ENCODE measurements around the gene CMSS1.

CMSS1 gene

GRCh38 chr3:100159331-100160153 is 341.9 kb downstream of the CMSS1 start:
- in situ Hi-C loops (cut with HindIII; ENCODE audit: low sequenced_read_pairs) = loop anchor here (5.0 kb wide), 1 partner anchor 53 kb away; no protein-coding TSS in a partner anchor

DNA sequence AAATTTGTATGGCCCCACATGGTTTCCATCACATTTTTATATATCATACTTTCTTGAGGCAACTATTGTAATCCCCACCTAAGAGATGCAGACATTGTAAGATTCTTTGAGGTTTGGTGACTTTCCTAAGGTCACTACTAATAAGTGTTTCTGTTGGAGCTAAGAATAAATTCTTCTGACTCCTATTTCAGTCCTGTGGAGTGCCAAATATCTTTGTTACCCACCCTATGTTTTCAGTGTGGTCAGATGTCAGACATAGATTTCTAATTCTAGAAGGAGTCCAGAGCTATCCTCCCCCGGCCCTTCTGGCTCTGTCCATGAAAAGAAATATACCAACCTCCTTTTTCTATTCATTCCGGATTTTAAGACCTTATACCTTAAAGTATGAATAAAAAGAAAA is 342.9 kb downstream of the CMSS1 start:
- in situ Hi-C loops (cut with HindIII; ENCODE audit: low sequenced_read_pairs) = loop anchor here (5.0 kb wide), 1 partner anchor 52 kb away; no protein-coding TSS in a partner anchor

DNA sequence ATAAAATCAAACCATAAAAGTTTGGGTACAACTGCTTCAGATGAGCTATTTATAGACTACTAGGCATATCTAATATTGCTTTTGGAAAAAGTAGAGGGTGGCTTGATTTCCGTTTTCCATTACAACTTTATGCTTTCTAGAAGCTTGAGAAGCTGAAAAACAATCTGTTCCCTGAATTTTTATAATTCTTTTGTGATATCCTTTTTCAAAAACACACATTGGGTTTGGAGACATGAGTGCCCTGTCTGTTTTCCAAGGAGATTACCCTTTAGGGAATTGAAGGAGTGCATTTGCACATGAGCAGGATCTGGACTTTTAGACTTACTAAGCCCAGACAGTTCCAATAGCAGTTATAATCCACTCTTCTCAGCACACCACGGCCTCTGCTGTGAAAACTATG is 346.1 kb downstream of the CMSS1 start:
- in situ Hi-C loops (cut with HindIII; ENCODE audit: low sequenced_read_pairs) = loop anchor here (5.0 kb wide), 1 partner anchor 49 kb away; no protein-coding TSS in a partner anchor

DNA sequence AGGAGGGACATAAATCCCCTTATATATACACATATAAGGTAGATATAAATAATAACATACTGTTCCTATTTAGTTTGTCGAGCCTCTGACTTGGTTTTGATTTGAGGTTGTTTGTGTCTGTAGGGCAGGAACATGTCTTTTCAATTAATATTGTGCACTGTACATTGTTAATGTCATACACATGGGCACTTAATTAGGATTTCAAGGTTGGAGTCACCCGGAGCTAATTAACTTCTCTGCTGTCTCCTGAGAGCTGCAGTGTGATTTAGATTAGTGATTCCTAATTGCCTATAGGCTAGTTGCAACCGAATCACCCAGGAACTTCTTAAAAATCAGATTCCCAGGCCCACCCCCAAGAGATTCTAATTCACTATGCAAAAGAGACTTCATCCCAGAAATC is 347.1 kb downstream of the CMSS1 start:
- in situ Hi-C loops (cut with HindIII; ENCODE audit: low sequenced_read_pairs) = loop anchor here (5.0 kb wide), 1 partner anchor 48 kb away; no protein-coding TSS in a partner anchor

DNA sequence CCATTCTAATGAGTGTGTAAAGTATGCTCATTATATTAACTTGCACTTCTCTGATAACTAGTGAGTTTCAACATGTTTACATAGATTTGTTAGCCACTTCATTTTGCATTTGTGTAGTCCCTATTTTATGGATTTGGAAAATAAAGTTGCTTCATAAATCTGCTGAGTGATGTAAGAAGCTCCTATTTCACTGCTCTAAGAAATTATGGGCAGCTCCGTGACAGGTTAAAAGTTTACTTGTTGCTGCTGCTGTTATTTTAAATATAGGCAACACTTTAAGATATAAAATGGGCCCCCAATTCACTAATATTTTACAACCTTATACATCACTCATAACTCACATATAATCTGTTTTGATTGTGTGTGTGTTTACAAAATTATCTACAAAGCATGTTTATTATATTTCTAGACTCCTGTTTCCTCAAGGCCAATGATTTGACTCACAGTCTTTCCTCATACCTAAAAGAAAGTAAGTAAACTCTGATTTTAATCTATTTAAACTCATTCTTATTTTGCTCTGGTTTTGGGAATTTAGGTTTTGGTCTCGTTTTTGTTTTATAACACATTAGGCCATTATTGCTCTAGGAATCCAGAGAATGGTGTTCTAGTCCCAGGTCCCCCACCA is 348.4 kb downstream of the CMSS1 start:
- in situ Hi-C loops (cut with HindIII; ENCODE audit: low sequenced_read_pairs) = no loop called here

DNA sequence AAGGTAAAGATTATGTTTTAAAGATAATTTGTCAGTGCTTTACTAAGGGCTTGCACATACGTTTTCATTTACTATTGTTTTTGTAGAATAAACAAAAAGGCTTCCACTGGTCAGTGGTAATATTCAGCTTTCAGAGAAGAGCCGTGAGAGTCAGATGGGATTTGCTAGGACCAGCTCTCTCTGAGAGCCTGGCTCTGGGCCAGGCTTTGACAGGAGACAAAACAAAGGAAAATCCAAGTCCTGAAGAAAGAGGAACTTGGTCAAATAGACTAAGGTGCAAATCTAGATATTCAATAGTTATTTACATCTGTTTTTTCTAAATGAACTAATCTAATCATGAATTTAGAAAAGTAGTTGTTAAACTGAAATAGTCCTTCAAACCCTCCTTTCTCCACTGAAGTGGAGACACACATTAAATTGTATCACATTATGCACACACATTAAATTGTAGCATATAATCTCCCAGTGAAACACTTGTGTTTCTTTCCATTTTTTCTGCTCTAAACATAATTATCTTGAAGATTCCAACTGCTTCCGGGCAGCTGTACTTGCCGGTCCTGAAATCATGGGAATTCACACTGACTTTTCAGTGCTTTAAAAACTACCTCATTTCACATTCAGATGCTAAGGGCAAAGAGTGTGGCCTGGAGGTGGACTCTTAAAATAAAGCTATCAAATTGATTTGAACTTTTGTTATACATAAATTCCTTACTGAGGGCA is 351.7 kb downstream of the CMSS1 start:
- in situ Hi-C loops (cut with HindIII; ENCODE audit: low sequenced_read_pairs) = no loop called here

- in situ Hi-C loops (cut with HindIII; ENCODE audit: low sequenced_read_pairs) = no loop called here
These were observed 352.8 kb downstream of the CMSS1 start for GRCh38 chr3:100170486-100170885.

DNA sequence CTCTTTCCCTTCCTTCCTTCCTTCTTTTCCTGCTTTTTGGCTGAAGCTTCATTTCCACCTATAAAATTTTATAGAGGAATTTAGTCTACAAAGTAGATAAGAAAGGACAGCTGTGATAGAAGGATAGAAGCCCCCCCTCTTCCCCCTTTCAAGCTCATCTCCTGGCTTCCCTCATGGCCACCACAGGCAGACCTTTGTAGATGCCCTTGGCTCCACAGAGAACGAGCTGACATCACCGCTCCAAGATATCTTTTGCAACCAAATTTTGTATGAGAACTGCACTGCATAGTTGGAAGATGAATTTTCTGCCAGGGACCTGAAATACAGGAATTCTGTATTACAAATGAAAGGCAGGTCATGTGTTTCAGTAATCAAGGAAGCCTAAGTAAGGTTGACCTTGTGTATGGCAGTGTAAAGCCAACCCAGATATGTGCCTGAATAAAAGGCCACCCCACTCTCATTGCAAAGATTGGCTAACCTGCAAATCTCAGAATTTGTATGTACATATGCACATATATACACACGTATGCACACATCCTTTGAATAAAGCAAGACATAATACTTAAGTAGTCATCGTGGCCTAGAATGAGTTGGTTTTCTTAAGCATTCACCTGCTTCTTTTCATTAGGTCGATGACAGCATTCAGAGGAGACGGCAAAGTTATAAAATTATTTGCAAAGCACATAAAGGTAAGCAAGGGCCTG is 353.7 kb downstream of the CMSS1 start:
- in situ Hi-C loops (cut with HindIII; ENCODE audit: low sequenced_read_pairs) = no loop called here

DNA sequence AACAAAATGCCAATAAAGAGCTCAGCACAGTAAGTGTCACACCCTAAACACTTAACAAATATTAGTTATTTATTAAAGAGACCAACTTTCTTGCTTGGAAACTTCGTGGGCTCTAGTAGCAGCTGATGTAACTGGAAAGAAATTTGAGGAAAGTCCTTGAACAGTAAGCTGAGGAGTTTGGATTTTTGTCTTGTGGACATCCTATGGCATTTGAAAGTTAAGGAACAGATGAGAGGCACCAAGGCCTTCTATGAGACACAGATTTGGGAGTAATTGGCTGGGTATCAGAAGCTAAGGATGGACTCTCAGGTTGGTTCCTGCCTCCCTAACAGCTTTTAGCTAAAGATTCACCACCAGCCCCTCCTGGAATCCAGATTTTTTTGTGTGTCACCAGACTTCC is 356.3 kb downstream of the CMSS1 start:
- in situ Hi-C loops (cut with HindIII; ENCODE audit: low sequenced_read_pairs) = no loop called here

- in situ Hi-C loops (cut with HindIII; ENCODE audit: low sequenced_read_pairs) = no loop called here
These were observed 358.1 kb downstream of the CMSS1 start for GRCh38 chr3:100175637-100176280.

DNA sequence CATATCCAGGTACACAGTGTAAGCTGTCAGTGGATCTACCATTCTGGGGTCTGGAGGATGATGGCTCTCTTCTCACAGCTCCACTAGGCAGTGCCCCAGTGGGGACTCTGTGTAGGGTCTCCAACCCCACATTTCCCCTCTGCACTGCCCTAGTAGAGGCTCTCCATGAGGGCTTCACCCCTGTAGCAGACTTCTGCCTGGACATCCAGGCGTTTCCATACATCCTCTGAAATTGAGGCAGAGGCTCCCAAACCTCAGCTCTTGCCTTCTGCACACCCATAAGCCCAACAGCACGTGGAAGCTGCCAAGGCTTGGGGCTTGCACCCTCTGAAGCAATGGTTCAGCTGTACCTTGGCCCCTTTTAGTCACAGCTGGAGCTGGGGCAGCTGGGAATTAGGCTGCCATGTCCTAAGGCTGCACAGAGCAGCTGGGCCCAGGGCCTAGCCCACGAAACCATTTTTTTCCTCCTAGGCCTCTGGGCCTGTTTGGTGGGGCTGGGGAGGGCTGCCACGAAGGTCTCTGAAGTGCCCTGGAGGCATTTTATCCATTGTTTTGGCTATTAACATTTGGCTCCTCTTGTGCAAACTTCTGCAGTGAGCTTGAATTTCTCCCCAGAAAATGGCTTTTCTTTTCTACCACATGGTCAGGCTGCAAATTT is 362.2 kb downstream of the CMSS1 start:
- in situ Hi-C loops (cut with HindIII; ENCODE audit: low sequenced_read_pairs) = no loop called here

- in situ Hi-C loops (cut with HindIII; ENCODE audit: low sequenced_read_pairs) = no loop called here
These were observed 366.0 kb downstream of the CMSS1 start for GRCh38 chr3:100183608-100184125.

GRCh38 chr3:100184948-100185570 is 367.4 kb downstream of the CMSS1 start:
- in situ Hi-C loops (cut with HindIII; ENCODE audit: low sequenced_read_pairs) = no loop called here

- in situ Hi-C loops (cut with HindIII; ENCODE audit: low sequenced_read_pairs) = no loop called here
These were observed 368.2 kb downstream of the CMSS1 start for GRCh38 chr3:100185847-100186246.

- in situ Hi-C loops (cut with HindIII; ENCODE audit: low sequenced_read_pairs) = no loop called here
These were observed 371.8 kb downstream of the CMSS1 start for GRCh38 chr3:100189444-100189964.

GRCh38 chr3:100195375-100195774 is 377.7 kb downstream of the CMSS1 start:
- in situ Hi-C loops (cut with HindIII; ENCODE audit: low sequenced_read_pairs) = no loop called here

- in situ Hi-C loops (cut with HindIII; ENCODE audit: low sequenced_read_pairs) = no loop called here
These were observed 380.2 kb downstream of the CMSS1 start for GRCh38 chr3:100197876-100198275.

- in situ Hi-C loops (cut with HindIII; ENCODE audit: low sequenced_read_pairs) = no loop called here
These were observed 381.1 kb downstream of the CMSS1 start for GRCh38 chr3:100198579-100199269.
